Stimulated activated CD4-positive, alpha-beta T cell treated with anti-CD3 and anti-CD28 coated beads, Interleukin-1b, Interleukin-23, amount 100 ng/mL, for 4 hours (primary cell): ENCODE results near the gene RHBDD1.
"Not testable (repeated sequence)": the region's sequence is repeated elsewhere in the genome, so short reads cannot be mapped to it uniquely, and the experiment has no call there.

Experiments used
- DNase-seq, 2 donors: peaks; one replicate each; pipeline ENCODE4 v3.0.0-alpha.2; 2020; ENCODE audit warnings: low read depth in 2 of 2

RHBDD1 gene

GRCh38 chr2:226799211-226799975 is 36.5 kb upstream of the RHBDD1 start, which contains the start of gene IRS1:
TSS of gene IRS1 (minus strand) at chr2:226799820. CDS start at chr2:226798738, 1,082 bp downstream.
- peak; percentile 41 to 56 for DNase-seq

- no peak for DNase-seq
Measured at GRCh38 chr2:226799976-226800940, 35.6 kb upstream of the RHBDD1 start.

GRCh38 chr2:226800941-226801784 is 34.7 kb upstream of the RHBDD1 start:
- peak; percentile 66 to 80 for DNase-seq

- DNase-seq = no peak
Measured at GRCh38 chr2:226802573-226802972, 33.3 kb upstream of the RHBDD1 start.

- no peak for DNase-seq
Measured at GRCh38 chr2:226803410-226803809, 32.4 kb upstream of the RHBDD1 start.

GRCh38 chr2:226813148-226813701 is 22.6 kb upstream of the RHBDD1 start:
- DNase-seq = no peak

- DNase-seq = no peak
Measured at GRCh38 chr2:226818930-226819329, 16.9 kb upstream of the RHBDD1 start.

GRCh38 chr2:226825056-226825455 is 10.8 kb upstream of the RHBDD1 start:
- no peak for DNase-seq

- DNase-seq = no peak
Measured at GRCh38 chr2:226828191-226828590, 7.7 kb upstream of the RHBDD1 start.

- no peak for DNase-seq
Measured at GRCh38 chr2:226829721-226830631, 5.9 kb upstream of the RHBDD1 start.

- no peak for DNase-seq
Measured at GRCh38 chr2:226831266-226831665, 4.6 kb upstream of the RHBDD1 start.

GRCh38 chr2:226832061-226832460 is 3.8 kb upstream of the RHBDD1 start:
- DNase-seq = no peak

- DNase-seq = not testable (repeated sequence)
Measured at GRCh38 chr2:226834880-226835279, 974 bp upstream of the RHBDD1 start.

GRCh38 chr2:226835420-226835795 is 446 bp upstream of the RHBDD1 start:
- DNase-seq = no peak

GRCh38 chr2:226836548-226836885 is 663 bp downstream of the RHBDD1 start:
- DNase-seq = no peak

- no peak for DNase-seq
Measured at GRCh38 chr2:226837334-226837733, 1.5 kb downstream of the RHBDD1 start.

- no peak for DNase-seq
Measured at GRCh38 chr2:226837787-226838603, 2.1 kb downstream of the RHBDD1 start.

- DNase-seq = no peak
Measured at GRCh38 chr2:226838722-226839121, 2.9 kb downstream of the RHBDD1 start.

GRCh38 chr2:226839161-226839560 is 3.3 kb downstream of the RHBDD1 start:
- no peak for DNase-seq

GRCh38 chr2:226839951-226840350 is 4.1 kb downstream of the RHBDD1 start:
- no peak for DNase-seq
